Dedifferentiated amniotic fluid mesenchymal stem cell (primary cell): ENCODE measurements around the gene SEPTIN6.
"Not testable (repeated sequence)": the region's sequence is repeated elsewhere in the genome, so short reads cannot be mapped to it uniquely, and the experiment has no call there.

ENCODE experiments used
- DNase-seq: peaks from one replicate; pipeline ENCODE4 v3.0.0-alpha.2; 2016; ENCODE audit errors: extremely low spot score

SEPTIN6 gene

GRCh38 chrX:119690921-119691716 lies 1.8 kb downstream of the SEPTIN6 start:
- no peak for DNase-seq

- no peak for DNase-seq
Measured at GRCh38 chrX:119688911-119689321, 4.1 kb downstream of the SEPTIN6 start.

GRCh38 chrX:119687661-119688413 lies 5.1 kb downstream of the SEPTIN6 start:
- no peak for DNase-seq

- no peak for DNase-seq
Measured at GRCh38 chrX:119686087-119686691, 6.8 kb downstream of the SEPTIN6 start.

GRCh38 chrX:119685225-119686066 lies 7.5 kb downstream of the SEPTIN6 start:
- no peak for DNase-seq

DNA sequence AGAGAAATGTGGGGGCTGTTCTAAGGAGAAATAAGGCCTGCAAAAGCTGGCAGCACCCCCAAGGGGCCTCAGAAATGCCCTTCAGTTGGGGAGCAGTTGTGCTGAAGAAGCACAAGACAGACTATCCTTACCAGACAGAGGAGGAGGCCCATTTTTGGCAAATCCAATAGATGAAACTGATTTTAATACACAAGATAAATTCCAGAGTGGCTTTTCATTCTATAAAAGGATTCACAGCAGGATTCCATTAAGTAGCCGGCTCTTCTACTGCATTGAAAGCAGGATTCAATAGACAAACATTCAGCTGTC lies 8.1 kb downstream of the SEPTIN6 start:
- DNase-seq: no peak

- not testable (repeated sequence) for DNase-seq
Measured at GRCh38 chrX:119684312-119684711, 8.7 kb downstream of the SEPTIN6 start.

- DNase-seq: no peak
Measured at GRCh38 chrX:119682019-119682989, 10.7 kb downstream of the SEPTIN6 start.

DNA sequence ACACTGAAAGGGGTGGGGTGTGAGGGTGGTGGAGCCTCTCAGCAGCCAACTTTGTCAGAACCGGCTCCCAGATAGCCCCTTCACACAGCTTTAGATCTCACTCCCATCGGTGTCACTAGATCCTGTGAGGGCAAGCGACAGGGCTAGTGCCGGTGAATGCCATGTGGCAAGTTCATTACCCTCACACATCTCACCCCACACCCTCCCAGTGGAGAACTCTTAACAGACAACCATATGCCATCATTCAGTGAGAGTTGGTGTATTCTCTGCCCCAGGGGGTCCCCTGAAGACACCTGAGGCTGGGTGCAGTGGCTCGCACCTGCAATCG lies 15.3 kb downstream of the SEPTIN6 start:
- DNase-seq: no peak

- no peak for DNase-seq
Measured at GRCh38 chrX:119676949-119677653, 15.9 kb downstream of the SEPTIN6 start.

- no peak for DNase-seq
Measured at GRCh38 chrX:119673336-119673735, 19.6 kb downstream of the SEPTIN6 start.

DNA sequence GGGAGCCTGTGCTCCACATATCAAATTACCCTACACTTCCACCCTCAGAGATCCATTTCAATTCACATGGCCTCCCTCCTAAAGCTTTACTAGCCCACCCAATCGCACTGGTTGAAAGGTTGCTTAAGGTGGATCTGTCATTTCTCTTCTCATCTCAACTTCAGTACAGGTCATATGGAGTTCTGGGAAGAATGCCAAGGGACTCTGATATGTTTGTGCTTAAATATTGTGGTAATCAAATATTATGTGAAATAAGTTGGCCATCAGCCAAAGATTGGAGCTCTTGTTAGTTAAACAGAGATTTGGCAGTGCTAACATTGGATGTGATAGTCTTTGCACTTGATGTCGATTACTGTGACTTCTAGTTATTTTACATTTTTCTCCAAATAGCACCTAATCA lies 20.5 kb downstream of the SEPTIN6 start:
- DNase-seq: no peak

GRCh38 chrX:119669424-119670037 lies 23.4 kb downstream of the SEPTIN6 start:
- no peak for DNase-seq

DNA sequence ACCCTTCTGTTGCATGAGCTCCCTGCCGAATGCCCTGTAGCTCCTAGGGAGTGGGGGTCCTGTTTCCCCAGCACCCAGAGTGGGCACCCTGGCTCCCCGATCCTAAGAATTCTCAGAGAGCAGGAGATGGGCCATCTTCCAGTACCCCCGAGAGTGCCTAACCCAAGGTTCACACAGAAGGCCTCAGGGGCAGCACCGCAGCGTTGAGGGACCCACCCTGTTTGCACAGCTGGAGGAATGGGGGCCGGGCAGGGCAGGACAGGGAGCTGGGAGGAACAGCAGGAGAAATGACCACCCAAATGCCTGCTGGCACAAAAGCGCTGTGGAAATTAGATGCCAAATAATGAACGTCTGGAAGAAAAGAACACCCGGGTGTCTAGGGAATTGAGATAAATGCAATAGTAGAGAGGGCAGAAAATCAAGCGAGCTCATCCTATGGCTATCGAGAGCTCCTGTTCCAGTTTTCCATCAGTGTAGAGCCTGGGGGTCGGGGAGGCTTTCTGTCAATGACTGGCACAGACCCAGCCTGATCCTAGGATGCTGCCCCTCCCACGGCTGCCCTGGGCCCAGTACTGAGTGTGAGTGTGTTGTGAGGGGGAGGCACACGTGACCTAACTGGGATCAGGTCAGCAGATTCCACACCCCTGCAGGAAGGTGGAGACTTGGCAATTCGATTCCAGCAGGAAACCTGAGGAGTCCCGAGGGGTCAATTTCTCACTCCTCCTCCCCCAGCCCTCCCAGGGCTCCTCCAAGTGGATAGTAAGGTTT lies 25.7 kb downstream of the SEPTIN6 start:
- DNase-seq: no peak

DNA sequence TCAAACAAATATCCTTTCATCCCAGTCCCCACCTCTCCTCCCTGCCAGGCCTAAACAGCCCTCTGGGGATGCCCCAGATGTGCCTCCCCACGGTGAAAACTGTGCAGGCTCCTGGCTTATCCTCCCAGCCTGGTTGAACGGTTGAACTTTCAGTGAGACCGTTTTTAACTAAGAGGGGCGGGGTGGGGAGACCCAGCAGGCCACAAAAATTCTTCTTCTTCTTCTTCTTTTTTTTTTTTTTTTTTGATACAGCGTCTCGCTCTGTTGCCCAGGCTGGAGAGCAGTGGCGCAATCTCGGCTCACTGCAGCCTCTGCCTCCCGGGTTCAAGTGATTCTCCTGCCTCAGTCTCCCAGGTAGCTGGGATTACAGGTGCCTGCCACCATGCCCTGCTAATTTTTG lies 28.1 kb downstream of the SEPTIN6 start:
- DNase-seq: not testable (repeated sequence)

DNA sequence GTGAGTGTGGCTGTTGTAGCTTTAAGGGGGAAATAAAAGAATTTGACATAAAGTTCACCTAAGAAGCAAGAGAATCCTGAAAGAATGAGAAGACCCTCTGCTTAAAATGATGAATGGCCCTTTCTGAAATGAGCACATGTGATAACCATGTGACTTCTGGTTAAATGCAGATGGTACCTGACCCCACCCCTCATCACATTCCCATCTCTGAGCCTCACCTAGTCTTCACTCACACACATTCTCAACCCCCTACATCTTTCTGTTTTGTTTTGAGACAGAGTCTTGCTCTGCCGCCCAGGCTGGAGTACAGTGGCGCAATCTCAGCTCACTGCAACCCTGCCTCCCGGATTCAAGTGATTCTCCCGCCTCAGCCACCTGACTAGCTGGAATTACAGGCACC lies 31.5 kb downstream of the SEPTIN6 start:
- no peak for DNase-seq

GRCh38 chrX:119659522-119659921 lies 33.4 kb downstream of the SEPTIN6 start:
- no peak for DNase-seq

- DNase-seq: peak; percentile 36
Measured at GRCh38 chrX:119655125-119655524, 37.8 kb downstream of the SEPTIN6 start.

DNA sequence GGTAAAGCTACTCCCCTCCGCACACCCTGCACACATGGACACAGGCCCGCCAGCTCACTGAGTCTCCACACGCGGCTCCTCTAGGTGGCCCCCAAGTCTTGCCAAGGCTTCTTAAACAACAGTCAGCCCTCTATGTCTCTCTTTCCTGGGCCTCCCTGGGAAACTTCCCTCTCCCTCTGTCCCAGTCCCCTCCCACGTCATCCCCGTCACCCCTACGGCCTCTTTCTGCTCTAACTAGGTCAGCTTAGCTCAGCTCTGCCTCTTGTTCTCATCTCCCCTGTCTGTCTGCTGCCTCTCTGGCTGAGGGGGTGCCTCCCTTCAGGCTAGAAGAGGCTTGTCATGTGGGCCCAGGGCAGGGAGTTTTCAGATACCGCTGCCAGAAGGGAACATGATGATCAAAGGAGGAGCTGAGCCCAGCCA lies 38.8 kb downstream of the SEPTIN6 start:
- no peak for DNase-seq
